ENCODE measurements around the gene CNTLN. TPM values are rescaled to one million over a fixed set of nuclear protein-coding genes. Genes with fewer than 3 reads are reported as not detected.

The CNTLN gene
- total and polyA plus RNA-seq, 2 experiments from 2014 or later, result 17.7 to 21.8 TPM

GRCh38 chr9:17488662-17489061 is 353.8 kb downstream of the CNTLN start:
- Histone ChIP-seq H2AFZ (no peak overlapping the region), H3K36me3 (ENCODE audit: insufficient read depth) (no peaks in the 10 kb centered on the region), H3F3A (replicated peaks; ENCODE audit: low read depth) (no peaks in the 10 kb centered on the region), H3K4me1 (ENCODE audit: insufficient read depth) (no peaks in the 10 kb centered on the region), H4K20me1 (replicated peaks; ENCODE audit: insufficient read depth) (no peaks in the 10 kb centered on the region), H3K27me3 (ENCODE audit: insufficient read depth) (no peaks in the 10 kb centered on the region), H3K79me2 (replicated peaks; ENCODE audit: insufficient read depth) (no peaks in the 10 kb centered on the region), H3K4me3 (no peak overlapping the region), H3K27ac (ENCODE audit: low read depth) (no peak overlapping the region), H3K4me2 (no peak overlapping the region), H3K9me2 (ENCODE audit: insufficient read depth) (no peaks in the 10 kb centered on the region)
- Mint-ChIP-seq H3K36me3 (ENCODE audit: low read depth) (no peaks in the 10 kb centered on the region), H3K4me3 (no peak overlapping the region), H3K27me3 (ENCODE audit: insufficient read depth, low read depth, poor library complexity) (no peaks in the 10 kb centered on the region), H3K9me3 (no peaks in the 10 kb centered on the region), H3K4me1 (no peaks in the 10 kb centered on the region), H3K27ac (no peak overlapping the region)
- DNase-seq (ENCODE audit: low spot score) (no peak), ATAC-seq (no peak)
- TF ChIP-seq NANOG (IDR thresholded peaks at IDR 0.05; ENCODE audit: borderline replicate concordance) (no peak), EZH2 (IDR thresholded peaks at IDR 0.05; ENCODE audit: low read depth, unreplicated experiment) (no peak), CREB1 (CRISPR knock-in tag; IDR thresholded peaks at IDR 0.05; ENCODE audit: low read depth) (no peak), STAT1 (IDR thresholded peaks at IDR 0.05; ENCODE audit: unreplicated experiment) (no peak), REST (IDR thresholded peaks at IDR 0.05; ENCODE audit: unreplicated experiment) (no peak), POLR2AphosphoS5 (IDR thresholded peaks at IDR 0.05; ENCODE audit: low read depth) (no peak), ZNF331 (CRISPR knock-in tag; IDR thresholded peaks at IDR 0.05; ENCODE audit: low read depth) (no peak), ETS1 (IDR thresholded peaks at IDR 0.05) (no peak)
- TF ChIP-seq, protein P1, sequence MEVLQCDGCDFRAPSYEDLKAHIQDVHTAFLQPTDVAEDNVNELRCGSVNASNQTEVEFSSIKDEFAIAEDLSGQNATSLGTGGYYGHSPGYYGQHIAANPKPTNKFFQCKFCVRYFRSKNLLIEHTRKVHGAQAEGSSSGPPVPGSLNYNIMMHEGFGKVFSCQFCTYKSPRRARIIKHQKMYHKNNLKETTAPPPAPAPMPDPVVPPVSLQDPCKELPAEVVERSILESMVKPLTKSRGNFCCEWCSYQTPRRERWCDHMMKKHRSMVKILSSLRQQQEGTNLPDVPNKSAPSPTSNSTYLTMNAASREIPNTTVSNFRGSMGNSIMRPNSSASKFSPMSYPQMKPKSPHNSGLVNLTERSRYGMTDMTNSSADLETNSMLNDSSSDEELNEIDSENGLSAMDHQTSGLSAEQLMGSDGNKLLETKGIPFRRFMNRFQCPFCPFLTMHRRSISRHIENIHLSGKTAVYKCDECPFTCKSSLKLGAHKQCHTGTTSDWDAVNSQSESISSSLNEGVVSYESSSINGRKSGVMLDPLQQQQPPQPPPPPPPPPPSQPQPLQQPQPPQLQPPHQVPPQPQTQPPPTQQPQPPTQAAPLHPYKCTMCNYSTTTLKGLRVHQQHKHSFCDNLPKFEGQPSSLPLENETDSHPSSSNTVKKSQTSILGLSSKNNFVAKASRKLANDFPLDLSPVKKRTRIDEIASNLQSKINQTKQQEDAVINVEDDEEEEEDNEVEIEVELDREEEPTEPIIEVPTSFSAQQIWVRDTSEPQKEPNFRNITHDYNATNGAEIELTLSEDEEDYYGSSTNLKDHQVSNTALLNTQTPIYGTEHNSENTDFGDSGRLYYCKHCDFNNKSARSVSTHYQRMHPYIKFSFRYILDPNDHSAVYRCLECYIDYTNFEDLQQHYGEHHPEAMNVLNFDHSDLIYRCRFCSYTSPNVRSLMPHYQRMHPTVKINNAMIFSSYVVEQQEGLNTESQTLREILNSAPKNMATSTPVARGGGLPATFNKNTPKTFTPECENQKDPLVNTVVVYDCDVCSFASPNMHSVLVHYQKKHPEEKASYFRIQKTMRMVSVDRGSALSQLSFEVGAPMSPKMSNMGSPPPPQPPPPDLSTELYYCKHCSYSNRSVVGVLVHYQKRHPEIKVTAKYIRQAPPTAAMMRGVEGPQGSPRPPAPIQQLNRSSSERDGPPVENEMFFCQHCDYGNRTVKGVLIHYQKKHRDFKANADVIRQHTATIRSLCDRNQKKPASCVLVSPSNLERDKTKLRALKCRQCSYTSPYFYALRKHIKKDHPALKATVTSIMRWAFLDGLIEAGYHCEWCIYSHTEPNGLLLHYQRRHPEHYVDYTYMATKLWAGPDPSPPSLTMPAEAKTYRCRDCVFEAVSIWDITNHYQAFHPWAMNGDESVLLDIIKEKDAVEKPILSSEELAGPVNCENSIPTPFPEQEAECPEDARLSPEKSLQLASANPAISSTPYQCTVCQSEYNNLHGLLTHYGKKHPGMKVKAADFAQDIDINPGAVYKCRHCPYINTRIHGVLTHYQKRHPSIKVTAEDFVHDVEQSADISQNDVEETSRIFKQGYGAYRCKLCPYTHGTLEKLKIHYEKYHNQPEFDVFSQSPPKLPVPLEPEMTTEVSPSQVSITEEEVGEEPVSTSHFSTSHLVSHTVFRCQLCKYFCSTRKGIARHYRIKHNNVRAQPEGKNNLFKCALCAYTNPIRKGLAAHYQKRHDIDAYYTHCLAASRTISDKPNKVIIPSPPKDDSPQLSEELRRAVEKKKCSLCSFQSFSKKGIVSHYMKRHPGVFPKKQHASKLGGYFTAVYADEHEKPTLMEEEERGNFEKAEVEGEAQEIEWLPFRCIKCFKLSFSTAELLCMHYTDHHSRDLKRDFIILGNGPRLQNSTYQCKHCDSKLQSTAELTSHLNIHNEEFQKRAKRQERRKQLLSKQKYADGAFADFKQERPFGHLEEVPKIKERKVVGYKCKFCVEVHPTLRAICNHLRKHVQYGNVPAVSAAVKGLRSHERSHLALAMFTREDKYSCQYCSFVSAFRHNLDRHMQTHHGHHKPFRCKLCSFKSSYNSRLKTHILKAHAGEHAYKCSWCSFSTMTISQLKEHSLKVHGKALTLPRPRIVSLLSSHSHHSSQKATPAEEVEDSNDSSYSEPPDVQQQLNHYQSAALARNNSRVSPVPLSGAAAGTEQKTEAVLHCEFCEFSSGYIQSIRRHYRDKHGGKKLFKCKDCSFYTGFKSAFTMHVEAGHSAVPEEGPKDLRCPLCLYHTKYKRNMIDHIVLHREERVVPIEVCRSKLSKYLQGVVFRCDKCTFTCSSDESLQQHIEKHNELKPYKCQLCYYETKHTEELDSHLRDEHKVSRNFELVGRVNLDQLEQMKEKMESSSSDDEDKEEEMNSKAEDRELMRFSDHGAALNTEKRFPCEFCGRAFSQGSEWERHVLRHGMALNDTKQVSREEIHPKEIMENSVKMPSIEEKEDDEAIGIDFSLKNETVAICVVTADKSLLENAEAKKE (CRISPR knock-in tag; IDR thresholded peaks at IDR 0.05), result no peak
